Heart left ventricle (tissue), 16 donors: ENCODE measurements around the gene SLC5A6. TPM values are rescaled to one million over a fixed set of nuclear protein-coding genes. Genes with fewer than 3 reads are reported as not detected.

Experiments
- ATAC-seq, 4 donors: fragments of 200-7000 bp; cut with Tn5 transposase; one replicate each; pipeline ENCODE4 v1.9.1; 2020 to 2022; ENCODE audit warnings: moderate library complexity in 4 of 4, mild to moderate bottlenecking in 3 of 4, moderate number of reproducible peaks in 1 of 4
- DNase-seq, 5 donors: peaks; one replicate each; pipeline ENCODE4 v3.0.0-alpha.2; 2020
- H3K27ac ChIP-seq, 12 donors: fragments of 200-600 bp; sonication (generic) in 4 of 12; one replicate each; pipeline versions ENCODE4 v1.5.0 to v1.8.0; 2016 to 2022; ENCODE audit warnings: mild to moderate bottlenecking in 2 of 12
- H3K27me3 ChIP-seq, 9 donors: fragments of 200-600 bp; sonication (generic) in 2 of 9; one replicate each; pipeline versions ENCODE4 v1.5.1 to v1.8.0; 2016 to 2022; ENCODE audit warnings: mild to moderate bottlenecking in 3 of 9
- H3K36me3 ChIP-seq, 9 donors: fragments of 200-600 bp; sonication (generic) in 2 of 9; one replicate each; pipeline versions ENCODE4 v1.5.0 to v1.8.0; 2018 to 2022; ENCODE audit warnings: mild to moderate bottlenecking in 2 of 9
- H3K4me1 ChIP-seq, 12 donors: fragments of 200-600 bp; sonication (generic) in 4 of 12; one replicate each; pipeline versions ENCODE4 v1.5.0 to v1.8.0; 2016 to 2022; ENCODE audit warnings: mild to moderate bottlenecking in 3 of 12
- H3K4me3 ChIP-seq, 12 donors: fragments of 200-600 bp; sonication (generic) in 4 of 12; one replicate each; pipeline versions ENCODE4 v1.5.0 to v1.8.0; 2017 to 2022; ENCODE audit warnings: mild to moderate bottlenecking in 9 of 12, moderate library complexity in 4 of 12
- H3K9me3 ChIP-seq, 12 donors: fragments of 200-600 bp; sonication (generic) in 4 of 12; one replicate each; pipeline versions ENCODE4 v1.5.0 to v1.8.0; 2016 to 2022; ENCODE audit warnings: mild to moderate bottlenecking in 1 of 12
- CTCF ChIP-seq, 12 donors: fragments of 200-600 bp; sonication (generic) in 4 of 12; IDR thresholded peaks; one replicate each; pipeline versions ENCODE4 v1.5.0 to v1.8.0; 2018 to 2022; ENCODE audit warnings: antibody characterized with exemption in 12 of 12, mild to moderate bottlenecking in 5 of 12
- POLR2A ChIP-seq, 2 donors: fragments of 450-650 bp; IDR thresholded peaks; one replicate each; pipeline ENCODE4 v1.6.1; 2017; ENCODE audit warnings: antibody characterized with exemption in 2 of 2, mild to moderate bottlenecking in 2 of 2, moderate library complexity in 2 of 2
- WGBS, 4 donors: extraction: QIAGEN DNeasy Blood & Tissue Kit in 2 of 4; methylation state at CpG; one replicate each; pipeline versions ENCODE4 v1.1.5 to v1.1.7; 2013 to 2018; 5-methylcytosine and 5-hydroxymethylcytosine counted together
- intact Hi-C, 10 donors: fragments of 100-400 bp; cut with DNase I; formaldehyde crosslinking; loops; one replicate each; pipeline versions ENCODE4 v1.11.1 to v1.14.2; 2022
- polyA plus RNA-seq, 2 donors: library from polyadenylated mRNA; stranded (reverse); fragments of 200-250 nt; gene quantifications; one replicate each; pipeline ENCODE4 v1.2.3, GENCODE V29; 2013
- total RNA-seq, 9 donors: library from RNA; depleted of rRNA in 2 of 9; stranded (reverse); fragments of >200 nt in 2 of 9; fragmentation: NEBNext Ultra II Directional in 3 of 9; extraction: Animal tissue kit (Norgen Biotek cat#: 25700) in 3 of 9; gene quantifications; one replicate each; pipeline versions ENCODE4 v1.1.0 to v1.2.4, GENCODE V29; 2016 to 2023
- donor health status: ischemic (EF 13 %, LVEDD 7.1; RV severe dilation, severe dysfunction).
- donor health status: healthy with polysubstance abuse.
- donor health status: DM: no; HTN: yes; CAD: no.
- donor health status: DM: no; HTN: no; CAD: no.
- donor health status: ischemic (EF 25% LVEDD 6.9; RV normal size, moderate dysfunction).
- donor health status: ischemic (EF 25% LVEDD 5.7; RV mildly dilated, moderate dysfunction).
- donor health status: healthy.
- donor health status: DM: yes; HTN: yes; CAD: no.
- donor health status: ischemic (EF 35%, LVEDD 5.7; RV mildly dilated, moderate dysfunction).
- donor health status: nonischemic (EF 11% LVEDD 7.7; RV severe dilation, severe dysfunction).
- donor health status: DM: yes; HTN: yes; CAD: no.
- donor health status: PGD.
- donor health status: ischemic (EF 29% LVEDD 5.4; RV normal size, mild dysfunction).
- donor health status: nonischemic (EF 23%, LVEDD 6.1; RV moderate dilation, normal function).

Gene SLC5A6
- total and polyA plus RNA-seq, 11 donors, result 6.3 to 37.7 (median 10.3) TPM

DNA sequence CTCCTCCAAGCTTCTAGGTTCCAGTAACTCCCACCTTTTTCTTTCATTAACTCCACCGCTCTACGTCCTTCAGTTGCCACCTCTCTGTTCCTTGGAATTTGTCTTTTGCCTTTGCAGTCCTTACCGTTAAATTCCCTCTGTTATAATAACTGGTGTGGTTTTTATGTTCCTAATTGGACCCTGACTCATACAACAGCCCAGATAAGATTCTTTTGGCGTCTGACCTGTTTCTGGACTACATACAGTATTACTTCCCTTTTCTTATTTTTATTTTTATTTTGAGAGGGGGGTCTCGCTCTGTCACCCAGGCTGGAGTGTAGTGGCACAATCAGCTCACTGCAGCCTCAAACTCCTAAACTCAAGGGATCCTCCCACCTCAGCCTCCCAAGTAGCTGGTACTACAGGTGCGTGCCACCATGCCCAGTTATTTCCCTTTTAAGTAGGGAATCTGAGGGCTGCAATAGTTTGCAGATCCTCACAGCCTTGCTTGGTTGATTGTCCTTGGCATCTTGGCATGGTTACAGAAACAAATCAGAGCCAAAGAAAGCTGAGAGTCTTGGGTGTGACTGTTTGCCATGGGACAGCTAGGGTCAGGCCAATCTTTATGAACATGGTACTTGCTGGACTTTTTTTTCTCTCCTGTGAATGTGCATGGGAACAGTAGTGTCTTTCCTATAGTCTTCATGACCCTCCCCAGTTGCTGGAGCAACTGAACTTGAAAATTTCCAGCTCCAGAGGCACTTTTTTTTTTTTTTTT is 41.3 kb downstream of the SLC5A6 start:
- H3K4me1 ChIP-seq, result peaks cover 0 to 4% (median 0%) of the 10 kb centered on the region in 12 donors
- intact Hi-C loops, result no loop called here
- no peak overlapping the region for H3K27ac ChIP-seq
- H3K36me3 ChIP-seq, result no peaks in the 10 kb centered on the region
- WGBS, 4 donors, result 78 to 79% (median 79%) methylated on average over 6 of the region's 6 CpGs
- DNase-seq, result no peak
- no peak for TF ChIP-seq CTCF (IDR thresholded peaks at IDR 0.05)
- no peak for TF ChIP-seq POLR2A (IDR thresholded peaks at IDR 0.05)
- H3K4me3 ChIP-seq, result no peak overlapping the region
- no peaks in the 10 kb centered on the region for H3K9me3 ChIP-seq
- ATAC-seq, result no peak
- H3K27me3 ChIP-seq, result peaks cover 0 to 9% (median 0%) of the 10 kb centered on the region in 9 donors

DNA sequence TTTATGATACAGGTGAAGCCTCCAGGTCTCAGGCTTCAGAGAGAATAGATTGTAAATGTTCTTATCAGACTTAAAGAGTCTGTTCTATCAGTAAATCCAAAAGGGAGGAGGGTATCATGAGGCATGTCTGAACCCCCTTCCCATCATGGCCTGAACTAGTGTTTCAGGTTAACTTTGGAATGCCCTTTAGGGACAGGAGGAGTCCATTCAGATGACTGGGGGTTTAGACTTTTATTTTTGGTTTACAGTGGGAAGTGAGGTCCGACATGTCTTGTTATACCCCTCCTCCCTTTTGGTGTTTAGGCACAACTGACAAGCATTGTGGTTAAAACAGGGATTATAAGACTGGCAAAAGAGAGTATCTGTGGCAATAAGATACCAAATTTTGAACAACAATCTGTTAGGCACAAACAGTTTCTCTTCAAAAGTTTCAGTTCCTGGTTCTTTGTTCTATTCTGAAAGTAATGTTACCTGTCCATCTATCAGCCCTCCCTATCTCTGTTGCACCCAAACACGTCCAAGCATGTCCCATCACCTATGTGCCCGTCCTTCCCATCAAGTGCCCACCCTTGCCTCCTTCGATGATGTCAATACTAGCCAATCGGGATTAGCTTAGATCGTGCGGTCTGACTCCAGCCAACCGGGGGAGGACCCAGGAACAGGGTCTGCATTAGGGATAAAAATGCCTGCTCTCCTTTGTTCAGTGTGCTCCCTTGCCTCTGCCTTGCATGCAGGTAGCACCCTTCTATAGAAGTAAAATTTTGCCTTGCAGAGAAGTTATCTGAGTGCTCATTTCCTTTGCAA is 46.9 kb downstream of the SLC5A6 start:
- peaks cover 0 to 3% (median 0%) of the 10 kb centered on the region in 9 donors for H3K27me3 ChIP-seq
- intact Hi-C loops, result no loop called here
- H3K36me3 ChIP-seq, result no peaks in the 10 kb centered on the region
- no peak for ATAC-seq
- TF ChIP-seq CTCF (IDR thresholded peaks at IDR 0.05) (no peak), POLR2A (IDR thresholded peaks at IDR 0.05) (no peak)
- WGBS, 4 donors, result 82 to 87% (median 83%) methylated on average over 8 of the region's 8 CpGs
- no peak overlapping the region for H3K27ac ChIP-seq
- no peaks in the 10 kb centered on the region for H3K9me3 ChIP-seq
- no peak for DNase-seq
- peaks cover 0 to 3% (median 0%) of the 10 kb centered on the region in 12 donors for H3K4me1 ChIP-seq
- no peak overlapping the region for H3K4me3 ChIP-seq

DNA sequence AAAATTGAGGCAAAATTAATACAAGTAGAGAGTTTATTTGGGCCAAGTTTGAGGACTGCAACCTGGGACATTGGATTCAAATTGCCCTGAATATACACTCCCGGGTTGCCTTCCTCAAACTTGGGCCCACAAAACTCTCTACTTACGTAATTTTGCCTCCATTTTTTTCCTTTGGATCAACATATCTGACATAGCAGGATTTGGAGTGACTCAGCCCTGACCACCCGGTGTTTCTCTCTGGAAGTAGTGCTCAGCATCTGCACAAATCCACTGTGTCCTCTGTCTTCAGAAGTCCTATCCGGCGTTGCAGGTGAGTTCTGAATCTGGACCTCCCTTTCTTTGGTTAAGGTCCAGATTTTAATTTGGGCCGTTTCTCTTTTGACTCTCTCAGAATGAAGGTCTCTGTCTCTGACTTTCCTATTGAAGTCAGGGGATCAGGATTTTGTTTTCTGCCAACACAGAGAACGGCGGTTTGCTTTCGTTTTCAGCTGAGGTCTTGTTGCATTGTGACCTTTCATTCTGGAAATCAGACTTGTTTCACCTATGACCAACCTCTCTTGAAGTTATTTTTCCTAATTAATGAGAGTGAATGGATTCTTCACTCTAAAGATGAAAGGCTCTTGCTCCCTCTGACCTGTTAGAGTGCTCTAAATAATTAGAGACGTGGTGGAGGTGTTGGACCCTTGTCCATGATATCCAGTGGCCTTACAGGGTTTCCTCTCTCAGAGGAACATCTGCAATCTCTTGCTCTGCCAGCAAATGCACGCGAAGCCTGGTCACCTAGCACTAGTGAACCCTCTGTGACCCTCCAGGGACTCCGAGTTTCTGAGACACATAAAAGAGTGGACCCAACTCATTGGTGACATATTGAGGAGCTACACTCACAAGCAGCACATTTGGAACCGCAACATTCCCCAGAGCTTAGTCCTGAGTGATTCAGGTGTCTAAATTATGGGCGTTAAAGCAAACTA is 49.6 kb downstream of the SLC5A6 start:
- Histone ChIP-seq H3K27ac (no peak overlapping the region), H3K4me3 (no peak overlapping the region), H3K27me3 (peaks cover 0 to 8% (median 0%) of the 10 kb centered on the region in 9 donors), H3K36me3 (no peaks in the 10 kb centered on the region), H3K9me3 (no peaks in the 10 kb centered on the region), H3K4me1 (no peaks in the 10 kb centered on the region)
- ATAC-seq (no peak), DNase-seq (no peak)
- TF ChIP-seq CTCF (IDR thresholded peaks at IDR 0.05) (no peak), POLR2A (IDR thresholded peaks at IDR 0.05) (no peak)
- intact Hi-C loops, result no loop called here
- 80 to 88% (median 83%) methylated on average over 15 of the region's 15 CpGs for WGBS, 4 donors
